NCI-H1048 (cell line): ENCODE results near the gene PPP1R1A.

Experiments
- DNase-seq: peaks from one replicate; lab custom pipeline; 2025; lab: John Stamatoyannopoulos, UW

PPP1R1A gene

GRCh38 chr12:54588110-54588889 lies at the start of gene PPP1R1A:
Gene PPP1R1A (minus strand): TSS chr12:54588659. CDS start chr12:54588488, 171 bp downstream.
- no peak for DNase-seq

GRCh38 chr12:54634795-54635194 lies 46.3 kb upstream of the PPP1R1A start, which contains the start of gene LACRT:
Gene LACRT (minus strand): TSS chr12:54634895. CDS start chr12:54634841, 54 bp downstream.
- no peak for DNase-seq

GRCh38 chr12:54631988-54632728 lies 43.7 kb upstream of the PPP1R1A start:
- DNase-seq = no peak

GRCh38 chr12:54631551-54631950 lies 43.1 kb upstream of the PPP1R1A start:
- no peak for DNase-seq

GRCh38 chr12:54629925-54630324 lies 41.5 kb upstream of the PPP1R1A start:
- DNase-seq = no peak

GRCh38 chr12:54628186-54628846 lies 39.9 kb upstream of the PPP1R1A start:
- DNase-seq = no peak

- no peak for DNase-seq
Observed at GRCh38 chr12:54627304-54627703, 38.8 kb upstream of the PPP1R1A start.

- DNase-seq = no peak
Observed at GRCh38 chr12:54625598-54625997, 37.1 kb upstream of the PPP1R1A start.

- no peak for DNase-seq
Observed at GRCh38 chr12:54624315-54625279, 36.1 kb upstream of the PPP1R1A start.

GRCh38 chr12:54622463-54623183 lies 34.2 kb upstream of the PPP1R1A start:
- DNase-seq = no peak

GRCh38 chr12:54616933-54617680 lies 28.6 kb upstream of the PPP1R1A start:
- no peak for DNase-seq

- no peak for DNase-seq
Observed at GRCh38 chr12:54612225-54612750, 23.8 kb upstream of the PPP1R1A start.

- no peak for DNase-seq
Observed at GRCh38 chr12:54611715-54612149, 23.3 kb upstream of the PPP1R1A start.

- DNase-seq = no peak
Observed at GRCh38 chr12:54608769-54609168, 20.3 kb upstream of the PPP1R1A start.

- no peak for DNase-seq
Observed at GRCh38 chr12:54608156-54608555, 19.7 kb upstream of the PPP1R1A start.

GRCh38 chr12:54606556-54606955 lies 18.1 kb upstream of the PPP1R1A start:
- no peak for DNase-seq

- no peak for DNase-seq
Observed at GRCh38 chr12:54605138-54605970, 16.9 kb upstream of the PPP1R1A start.

- no peak for DNase-seq
Observed at GRCh38 chr12:54604436-54604835, 16.0 kb upstream of the PPP1R1A start.

- no peak for DNase-seq
Observed at GRCh38 chr12:54603872-54604271, 15.4 kb upstream of the PPP1R1A start.
